NCI-H1105 treated with DMSO at 0.1 percent for 48 hours (cell line): Measurements from ENCODE around the gene CASP14.
A peak's percentile ranks its signal among the peaks of the same experiment; 100 is the strongest.
"Not testable (repeated sequence)": the region's sequence is repeated elsewhere in the genome, so short reads cannot be mapped to it uniquely, and the experiment has no call there.

Source experiments
- DNase-seq: peaks from one replicate; lab custom pipeline; 2025; lab: John Stamatoyannopoulos, UW

Gene CASP14

GRCh38 chr19:15072930-15073647 lies 23.8 kb downstream of the CASP14 start:
- no peak for DNase-seq

- DNase-seq: no peak
Observed at GRCh38 chr19:15074371-15074770, 25.1 kb downstream of the CASP14 start.

- no peak for DNase-seq
Observed at GRCh38 chr19:15075806-15076205, 26.5 kb downstream of the CASP14 start.

- DNase-seq: not testable (repeated sequence)
Observed at GRCh38 chr19:15080002-15080401, 30.7 kb downstream of the CASP14 start.

GRCh38 chr19:15081911-15082310 lies 32.6 kb downstream of the CASP14 start, which contains the start of gene OR1I1:
OR1I1 (plus strand) TSS chr19:15082211; CDS start chr19:15087066, 4,855 bp downstream.
- no peak for DNase-seq

- no peak for DNase-seq
Observed at GRCh38 chr19:15087182-15087581, 37.9 kb downstream of the CASP14 start.

- peak; percentile 63 for DNase-seq
Observed at GRCh38 chr19:15091918-15092753, 42.9 kb downstream of the CASP14 start.

GRCh38 chr19:15093001-15093400 lies 43.7 kb downstream of the CASP14 start:
- no peak for DNase-seq

GRCh38 chr19:15096223-15096622 lies 46.9 kb downstream of the CASP14 start:
- DNase-seq: no peak

GRCh38 chr19:15097980-15098379 lies 48.7 kb downstream of the CASP14 start:
- DNase-seq: not testable (repeated sequence)

- no peak for DNase-seq
Observed at GRCh38 chr19:15098460-15098859, 49.2 kb downstream of the CASP14 start.

- DNase-seq: no peak
Observed at GRCh38 chr19:15099017-15099582, 49.8 kb downstream of the CASP14 start.

GRCh38 chr19:15101479-15102082 lies 52.3 kb downstream of the CASP14 start:
- peak; percentile 3 for DNase-seq

- no peak for DNase-seq
Observed at GRCh38 chr19:15104003-15104402, 54.7 kb downstream of the CASP14 start.

GRCh38 chr19:15104411-15104810 lies 55.1 kb downstream of the CASP14 start:
- no peak for DNase-seq

GRCh38 chr19:15105044-15105443 lies 55.8 kb downstream of the CASP14 start:
- DNase-seq: no peak

- DNase-seq: no peak
Observed at GRCh38 chr19:15107061-15108010, 58.1 kb downstream of the CASP14 start, which contains the start of gene SYDE1. SYDE1 (plus strand) TSS chr19:15107401; CDS start chr19:15107434, 33 bp downstream.
